K562 (cell line): ENCODE results near the gene SLC6A6. TPM values are rescaled to one million over a fixed set of nuclear protein-coding genes. Genes with fewer than 3 reads are reported as not detected.

Experiments
- ATAC-seq: fragments of 200-7000 bp; cut with Tn5 transposase; 3 replicates; pipeline ENCODE4 v1.9.1; 2020; ENCODE audit warnings: moderate library complexity
- BruUV-seq: library from RNA; stranded (reverse); fragments of 400-500 nt; replicated peaks from 2 replicates; lab custom pipeline; 2021; lab: Mats Ljungman, UMichigan
- CTCF ChIA-PET: fragments of 300-600 bp; formaldehyde crosslinking; extraction: SDS; loops from one replicate; lab custom pipeline; 2021; ENCODE audit warnings: low intra/inter-chr PET ratio; lab: Yijun Ruan, JAX
- POLR2A ChIA-PET: fragments of 300-600, 350-650 bp; sonication (Branson Sonifier 250); formaldehyde crosslinking; extraction: SDS; loops from one replicate; lab custom pipeline; 2021; ENCODE audit warnings: antibody characterized with exemption, inconsistent platforms; lab: Yijun Ruan, JAX
- DNase-seq, 4 experiments: peaks; one replicate each; pipeline versions ENCODE4 v3.0.0 to v3.0.0-alpha.2; 2011 to 2018; ENCODE audit warnings: low spot score in 3 of 4, mixed read lengths in 3 of 4; ENCODE audit errors: extremely low read depth in 1 of 4
- FAIRE-seq: peaks from 2 replicates; lab custom pipeline; 2011; peaks lifted over from hg19 to GRCh38; lab: Jason Lieb, UNC
- H2AFZ ChIP-seq: 2 replicates; pipeline ENCODE4 v1.6.0; 2011; ENCODE audit warnings: low read depth, low read length, control low read depth, inconsistent platforms
- H3K27ac ChIP-seq: fragments of 200-600 bp; 3 replicates; pipeline ENCODE4 v1.8.0; 2011; ENCODE audit warnings: low read depth, mild to moderate bottlenecking, control low read depth, inconsistent platforms, low read length, moderate library complexity, mixed read lengths; ENCODE audit errors: extremely low read depth
- H3K27me3 ChIP-seq, 2 experiments: fragments of 300-600 bp in 1 of 2; 2 replicates in 1 of 2; 3 replicates in 1 of 2; pipeline versions ENCODE4 v1.6.0 to v1.8.0; 2011; ENCODE audit warnings: inconsistent platforms in 2 of 2, low read length in 2 of 2, mild to moderate bottlenecking in 1 of 2, mixed read lengths in 1 of 2, moderate library complexity in 1 of 2; ENCODE audit not compliant: control insufficient read depth in 2 of 2, insufficient read depth in 2 of 2
- H3K36me3 ChIP-seq: fragments of 300-600 bp; 3 replicates; pipeline ENCODE4 v1.8.0; 2011; ENCODE audit warnings: mild to moderate bottlenecking, low read length, inconsistent platforms; ENCODE audit not compliant: control insufficient read depth, insufficient read depth
- H3K4me1 ChIP-seq, 2 experiments: fragments of 200-600 bp in 1 of 2; replicated peaks in 1 of 2; 2 replicates in 1 of 2; 3 replicates in 1 of 2; pipeline versions ENCODE4 v1.5.1 to v1.8.0; 2011; ENCODE audit warnings: inconsistent platforms in 2 of 2, low read length in 2 of 2, mild to moderate bottlenecking in 1 of 2, mixed read lengths in 1 of 2, moderate library complexity in 1 of 2; ENCODE audit not compliant: control insufficient read depth in 2 of 2, insufficient read depth in 2 of 2
- H3K4me2 ChIP-seq: 2 replicates; pipeline ENCODE4 v1.6.1; 2011; ENCODE audit warnings: low read length, control low read depth, inconsistent platforms, mixed read lengths; ENCODE audit not compliant: insufficient read depth
- H3K4me3 ChIP-seq: fragments of 200-600 bp; sonication (generic), shearing (Covaris generic); 2 replicates; pipeline ENCODE4 v1.5.1; 2016; ENCODE audit warnings: control low read depth, inconsistent platforms
- H3K79me2 ChIP-seq: fragments of 200-600 bp; 3 replicates; pipeline ENCODE4 v1.8.0; 2011; ENCODE audit warnings: low read length, inconsistent platforms; ENCODE audit not compliant: control insufficient read depth, insufficient read depth
- H3K9ac ChIP-seq, 2 experiments: 2 replicates each; pipeline versions ENCODE4 v1.6.0 to v1.6.1; 2011; ENCODE audit warnings: low read depth in 2 of 2, low read length in 2 of 2, control low read depth in 1 of 2, inconsistent platforms in 1 of 2, mild to moderate bottlenecking in 1 of 2, mixed read lengths in 1 of 2; ENCODE audit not compliant: insufficient read depth in 1 of 2
- H3K9me1 ChIP-seq: one replicate; pipeline ENCODE4 v1.6.0; 2011; ENCODE audit warnings: inconsistent platforms, mild to moderate bottlenecking, low read length, moderate library complexity; ENCODE audit not compliant: control insufficient read depth, insufficient read depth
- H3K9me3 ChIP-seq: replicated peaks from 2 replicates; pipeline ENCODE4 v1.5.1; 2011; ENCODE audit warnings: low read depth, low read length, inconsistent platforms; ENCODE audit not compliant: control insufficient read depth, insufficient read depth
- H4K20me1 ChIP-seq: replicated peaks from 2 replicates; pipeline ENCODE4 v1.6.1; 2011; ENCODE audit warnings: low read length, inconsistent platforms, mixed read lengths; ENCODE audit not compliant: control insufficient read depth, insufficient read depth
- E2F5 ChIP-seq: sonication (generic); formaldehyde crosslinking; IDR thresholded peaks from 2 replicates; pipeline ENCODE4 v1.8.0; 2022; ENCODE audit warnings: mild to moderate bottlenecking, missing genetic modification reagents
- NCOA4 ChIP-seq: fragments of 450-650 bp; IDR thresholded peaks from 2 replicates; pipeline ENCODE4 v1.6.1; 2018; ENCODE audit warnings: mild to moderate bottlenecking; ENCODE audit not compliant: partially characterized antibody
- POLR2B ChIP-seq: fragments of 450-650 bp; IDR thresholded peaks from 2 replicates; pipeline ENCODE4 v1.6.1; 2018; ENCODE audit warnings: low read depth; ENCODE audit not compliant: partially characterized antibody
- SIX5 ChIP-seq, 2 experiments: IDR thresholded peaks; 2 replicates each; pipeline ENCODE4 v1.6.1; 2011; ENCODE audit warnings: low read length in 2 of 2, borderline replicate concordance in 1 of 2, low read depth in 1 of 2, mild to moderate bottlenecking in 1 of 2, moderate library complexity in 1 of 2; ENCODE audit not compliant: insufficient read depth in 1 of 2
- ZBTB17 ChIP-seq: fragments of 450-650 bp; formaldehyde crosslinking; IDR thresholded peaks from 2 replicates; pipeline ENCODE4 v1.4.0; 2020; ENCODE audit warnings: mild to moderate bottlenecking
- ZNF592 ChIP-seq: fragments of 450-650 bp; IDR thresholded peaks from 2 replicates; pipeline ENCODE4 v1.6.1; 2017; ENCODE audit warnings: antibody characterized with exemption, mild to moderate bottlenecking
- WGBS: fragments of 100-300 bp; shearing (Covaris generic); methylation state at CpG from one replicate; pipeline ENCODE4 v1.1.6; 2016; ENCODE audit warnings: low coverage, mixed read lengths; ENCODE audit not compliant: insufficient coverage; ENCODE audit errors: missing lambda C conversion rate; 5-methylcytosine and 5-hydroxymethylcytosine counted together
- in situ Hi-C: fragments of 300-500 bp; cut with MboI; formaldehyde crosslinking; loops from 4 replicates; pipeline ENCODE4 v1.15.0; 2018; ENCODE audit warnings: inconsistent platforms, mixed read lengths
- intact Hi-C: fragments of 100-400 bp; cut with micrococcal nuclease; formaldehyde crosslinking; loops from 2 replicates; pipeline ENCODE4 v1.14.2; 2022
- polyA plus RNA-seq, 8 experiments: library from polyadenylated mRNA; depleted of rRNA in 4 of 8; stranded (reverse) in 5 of 8; unstranded in 3 of 8; fragments of >200 nt; fragmentation: Nextera tagmentation in 2 of 8; fragmentation: Illumina TruSeq in 1 of 8; extraction: Ambion mirVana in 2 of 8; extraction: Trizol in 1 of 8; gene quantifications; 2 replicates each; pipeline versions ENCODE4 v1.2.1 to v1.2.3, GENCODE V29; 2011 to 2014; ENCODE audit warnings: inconsistent platforms in 1 of 8, missing spikeins in 1 of 8
- total RNA-seq, 7 experiments: library from RNA; depleted of rRNA in 6 of 7; stranded (reverse); fragments of >200 nt in 6 of 7; fragmentation: Illumina TruSeq in 2 of 7; extraction: Trizol in 2 of 7; gene quantifications; 2 replicates each; pipeline versions ENCODE4 v1.2.1 to v1.2.3, GENCODE V29; 2011 to 2021; ENCODE audit warnings: low replicate concordance in 1 of 7

SLC6A6 gene
- total and polyA plus RNA-seq, 9 of the 15 experiments (the other 6 are each of a cell fraction or from before 2014, with no cell fraction given) = 12.3 to 203 (median 93.2) TPM

- 0 out of 2 replicates have a peak, but pooled peaks cover 2% of the 10 kb centered on the region for H4K20me1 ChIP-seq
- TF ChIP-seq POLR2B (no peak), ZBTB17 (no peak), SIX5 (IDR thresholded peaks at IDR 0.05; ENCODE audit: borderline replicate concordance in 1 of 2, insufficient read depth in 1 of 2, low read depth in 1 of 2, low read length in 2 of 2) (no peak), E2F5 (CRISPR knock-in tag) (0 out of 2 replicates have a peak, but pooled peaks have one; percentile 4), ZNF592 (no peak), NCOA4 (no peak)
- TF ChIP-seq, all 486 proteins: peak for 1
- H3K27me3 ChIP-seq = no peaks in the 10 kb centered on the region
- H3K9ac ChIP-seq = no peak overlapping the region
- in situ Hi-C loops (no loop called here), intact Hi-C loops (no loop called here)
- POLR2A ChIA-PET = interaction anchor here (0.5 to 0.6 kb wide), 2 partner anchors 25 to 271 kb away, joined by 3 read pairs; no protein-coding TSS in a partner anchor
- ATAC-seq (no peak), DNase-seq (no peak), FAIRE-seq (no peak)
- no peak overlapping the region for H3K4me3 ChIP-seq
- CTCF ChIA-PET = no interaction called here
- no peaks in the 10 kb centered on the region for H3K9me1 ChIP-seq
- H3K4me2 ChIP-seq = no peak overlapping the region
- H3K9me3 ChIP-seq = no peaks in the 10 kb centered on the region
- WGBS = 95% methylated on average over 8 of the region's 8 CpGs
- H2AFZ ChIP-seq = no peak overlapping the region
- peaks cover 0 to 8% of the 10 kb centered on the region in 2 experiments; a peak in 2 of 5 replicates for H3K4me1 ChIP-seq
- H3K36me3 ChIP-seq = peaks cover 100% of the 10 kb centered on the region
- no TSS peak for BruUV-seq
- H3K27ac ChIP-seq = no peak overlapping the region
- no peaks in the 10 kb centered on the region for H3K79me2 ChIP-seq
Measured at GRCh38 chr3:14478956-14479550, 76.6 kb downstream of the SLC6A6 start.
